Activated CD8-positive, alpha-beta T cell treated with anti-CD3 and anti-CD28 coated beads for 36 hours (primary cell): ENCODE data around the gene S100A16. TPM values are rescaled to one million over a fixed set of nuclear protein-coding genes. Genes with fewer than 3 reads are reported as not detected.

Experiments used
- ATAC-seq: fragments of 200-7000 bp; cut with Tn5 transposase; one replicate; pipeline ENCODE4 v1.10.0; 2021; ENCODE audit warnings: mild to moderate bottlenecking, moderate library complexity
- CTCF ChIA-PET: fragments of 350-600 bp; sonication (Branson Sonifier 250); formaldehyde crosslinking; loops from one replicate; lab custom pipeline; 2021; ENCODE audit warnings: antibody characterized with exemption; lab: Charles Lee
- POLR2A ChIA-PET: fragments of 350-600 bp; sonication (Branson Sonifier 250); formaldehyde crosslinking; loops from one replicate; lab custom pipeline; 2021; ENCODE audit warnings: antibody characterized with exemption; lab: Charles Lee
- DNase-seq: peaks from one replicate; pipeline ENCODE4 v3.0.0-alpha.2; 2020
- H3K27ac Mint-ChIP-seq: one replicate; pipeline ENCODE4 v1.8.0; 2021; ENCODE audit warnings: mild to moderate bottlenecking, mixed read lengths
- H3K27me3 Mint-ChIP-seq: one replicate; pipeline ENCODE4 v1.8.0; 2021; ENCODE audit warnings: mixed read lengths
- H3K36me3 Mint-ChIP-seq: one replicate; pipeline ENCODE4 v1.8.0; 2021; ENCODE audit warnings: low read depth, mixed read lengths
- H3K4me1 Mint-ChIP-seq: one replicate; pipeline ENCODE4 v1.8.0; 2021; ENCODE audit warnings: low read depth, mixed read lengths
- H3K4me3 Mint-ChIP-seq: one replicate; pipeline ENCODE4 v1.8.0; 2021; ENCODE audit warnings: mild to moderate bottlenecking, moderate library complexity, mixed read lengths
- H3K9me3 Mint-ChIP-seq: one replicate; pipeline ENCODE4 v1.8.0; 2021; ENCODE audit warnings: mixed read lengths
- CTCF ChIP-seq: fragments of 200-600 bp; IDR thresholded peaks from one replicate; pipeline ENCODE4 v1.8.0; 2022; ENCODE audit warnings: antibody characterized with exemption, mild to moderate bottlenecking
- intact Hi-C: fragments of 100-400 bp; cut with micrococcal nuclease; formaldehyde crosslinking; loops from one replicate; pipeline ENCODE4 v1.10.0; 2022
- total RNA-seq, 2 experiments: library from RNA; stranded (reverse); gene quantifications; one replicate each; pipeline ENCODE4 v1.2.3, GENCODE V29; 2021

The S100A16 gene
- total RNA-seq, 2 experiments from 2014 or later: not detected

GRCh38 chr1:153614189-153614900, 1.4 kb upstream of the S100A16 start:
- Mint-ChIP-seq H3K4me3 (no peak overlapping the region), H3K27ac (no peak overlapping the region), H3K9me3 (no peaks in the 10 kb centered on the region), H3K36me3 (no peaks in the 10 kb centered on the region), H3K27me3 (no peaks in the 10 kb centered on the region), H3K4me1 (peaks cover 5% of the 10 kb centered on the region)
- DNase-seq: no peak
- ChIA-PET CTCF (interaction anchor here (0.9 to 8.0 kb wide), 8 partner anchors 10 to 261 kb away, joined by 3 to 88 read pairs (median 4); partner anchors contain the start of genes NPR1, S100A1 and S100A13), POLR2A (interaction anchor here (1.2 kb wide), 1 partner anchor 82 kb away, joined by 3 read pairs; no protein-coding TSS in a partner anchor)
- intact Hi-C loops: no loop called here
- ATAC-seq: no peak
- TF ChIP-seq CTCF: no peak

- Mint-ChIP-seq H3K27ac (no peak overlapping the region), H3K4me1 (peaks cover 5% of the 10 kb centered on the region), H3K27me3 (no peaks in the 10 kb centered on the region), H3K4me3 (no peak overlapping the region), H3K36me3 (no peaks in the 10 kb centered on the region), H3K9me3 (no peaks in the 10 kb centered on the region)
- ChIA-PET POLR2A (no interaction called here), CTCF (interaction anchor here (1.1 to 8.0 kb wide), 5 partner anchors 9 to 260 kb away, joined by 3 to 88 read pairs (median 3); no protein-coding TSS in a partner anchor)
- DNase-seq: no peak
- no peak for TF ChIP-seq CTCF
- no peak for ATAC-seq
- intact Hi-C loops: no loop called here
Measured at GRCh38 chr1:153613406-153613805, 469 bp upstream of the S100A16 start.

GRCh38 chr1:153612111-153612754, 704 bp downstream of the S100A16 start:
- no peaks in the 10 kb centered on the region for H3K27me3 Mint-ChIP-seq
- no peak overlapping the region for H3K4me3 Mint-ChIP-seq
- POLR2A ChIA-PET: no interaction called here
- intact Hi-C loops: no loop called here
- no peaks in the 10 kb centered on the region for H3K9me3 Mint-ChIP-seq
- DNase-seq (no peak), ATAC-seq (no peak)
- CTCF ChIA-PET: interaction anchor here (0.9 kb wide), 1 partner anchor 41 kb away, joined by 4 read pairs; no protein-coding TSS in a partner anchor
- H3K36me3 Mint-ChIP-seq: no peaks in the 10 kb centered on the region
- H3K4me1 Mint-ChIP-seq: peaks cover 5% of the 10 kb centered on the region
- no peak overlapping the region for H3K27ac Mint-ChIP-seq
- TF ChIP-seq CTCF: no peak

GRCh38 chr1:153611356-153611755, 1.6 kb downstream of the S100A16 start:
- H3K4me3 Mint-ChIP-seq: no peak overlapping the region
- intact Hi-C loops: no loop called here
- no peaks in the 10 kb centered on the region for H3K36me3 Mint-ChIP-seq
- ATAC-seq (no peak), DNase-seq (no peak)
- POLR2A ChIA-PET: no interaction called here
- CTCF ChIA-PET: interaction anchor here (0.6 to 2.2 kb wide), 4 partner anchors 38 to 102 kb away, joined by 3 to 9 read pairs (median 4); no protein-coding TSS in a partner anchor
- no peak overlapping the region for H3K27ac Mint-ChIP-seq
- no peaks in the 10 kb centered on the region for H3K27me3 Mint-ChIP-seq
- H3K9me3 Mint-ChIP-seq: no peaks in the 10 kb centered on the region
- TF ChIP-seq CTCF: no peak
- H3K4me1 Mint-ChIP-seq: peaks cover 5% of the 10 kb centered on the region
